ENCODE data around the gene NXPE2.
"Not testable (repeated sequence)": the region's sequence is repeated elsewhere in the genome, so short reads cannot be mapped to it uniquely, and the experiment has no call there.

NXPE2 gene

GRCh38 chr11:114678125-114679036 is at the start of gene NXPE2:
Gene NXPE2 (plus strand): TSS chr11:114678527. CDS start chr11:114678576, 49 bp downstream.
- H3K9me3 ChIP-seq (ENCODE audit: control insufficient read depth, insufficient read depth, low read depth, low read length): no peaks in the 10 kb centered on the region
- TF ChIP-seq ZNF175 (tag by site-specific recombination; IDR thresholded peaks at IDR 0.05): no peak
- no peak for TF ChIP-seq KLF10 (tag by site-specific recombination; IDR thresholded peaks at IDR 0.05)
- no peak for TF ChIP-seq ZNF248 (tag by site-specific recombination; IDR thresholded peaks at IDR 0.05)
- ChIA-PET POLR2A (no interaction called here), CTCF (interaction anchor here (0.6 kb wide), 1 partner anchor 59 kb away, joined by 3 read pairs; no protein-coding TSS in a partner anchor)
- no peaks in the 10 kb centered on the region for H3K36me3 ChIP-seq (ENCODE audit: control insufficient read depth in 2 of 2, insufficient read depth in 1 of 2, low read length in 2 of 2)
- H3K4me3 ChIP-seq (ENCODE audit: low read depth, low read length): no peak within 1 kb of the TSS
- H3K4me1 ChIP-seq (ENCODE audit: control insufficient read depth, insufficient read depth, low read length): no peaks in the 10 kb centered on the region
- H3K27ac ChIP-seq (ENCODE audit: extremely low read depth, low read depth, low read length): no peak within 1 kb of the TSS

DNA sequence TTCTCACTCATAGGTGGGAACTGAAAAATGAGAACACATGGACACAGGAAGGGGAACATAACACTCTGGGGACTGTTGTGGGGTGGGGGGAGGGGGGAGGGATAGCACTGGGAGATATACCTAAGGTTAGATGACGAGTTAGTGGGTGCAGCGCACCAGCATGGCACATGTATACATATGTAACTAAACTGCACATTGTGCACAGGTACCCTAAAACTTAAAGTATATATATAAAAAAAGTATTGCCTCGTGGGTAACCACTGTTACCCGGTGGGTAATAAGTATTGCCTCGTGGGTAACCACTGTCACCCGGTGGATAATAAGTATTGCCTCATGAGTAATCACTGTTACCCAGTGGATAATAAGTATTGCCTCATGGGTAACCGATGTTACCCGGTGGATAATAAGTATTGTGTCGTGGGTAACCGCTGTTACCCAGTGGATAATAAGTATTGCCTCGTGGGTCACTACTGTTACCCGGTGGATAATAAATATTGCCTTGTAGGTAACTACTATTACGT is 46.8 kb upstream of the NXPE2 start:
- H3K9me3 ChIP-seq (ENCODE audit: control insufficient read depth, insufficient read depth, low read depth, low read length); H3K4me1 ChIP-seq (ENCODE audit: control insufficient read depth, insufficient read depth, low read length); H3K27ac ChIP-seq (ENCODE audit: extremely low read depth, low read depth, low read length); H3K4me3 ChIP-seq (ENCODE audit: low read depth, low read length); H3K36me3 ChIP-seq (ENCODE audit: control insufficient read depth in 2 of 2, insufficient read depth in 1 of 2, low read length in 2 of 2); CTCF ChIA-PET; POLR2A ChIA-PET: not testable (repeated sequence)

DNA sequence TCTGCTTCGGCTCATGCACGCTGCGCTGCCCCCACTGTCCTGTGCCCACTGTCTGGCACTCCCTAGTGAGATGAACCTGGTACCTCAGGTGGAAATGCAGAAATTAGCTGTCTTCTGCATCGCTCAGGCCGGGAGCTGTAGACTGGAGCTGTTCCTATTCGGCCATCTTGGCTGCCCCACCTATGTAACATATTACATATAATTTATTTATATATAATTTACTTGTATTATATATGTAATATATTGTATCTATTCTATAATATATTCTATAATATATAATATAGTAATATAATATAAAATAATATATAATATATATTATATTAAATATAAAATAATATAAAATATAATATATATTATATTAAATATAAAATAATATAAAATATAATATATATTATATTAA is 38.9 kb upstream of the NXPE2 start:
- POLR2A ChIA-PET; H3K9me3 ChIP-seq (ENCODE audit: control insufficient read depth, insufficient read depth, low read depth, low read length); H3K36me3 ChIP-seq (ENCODE audit: control insufficient read depth in 2 of 2, insufficient read depth in 1 of 2, low read length in 2 of 2); H3K4me1 ChIP-seq (ENCODE audit: control insufficient read depth, insufficient read depth, low read length); H3K4me3 ChIP-seq (ENCODE audit: low read depth, low read length); H3K27ac ChIP-seq (ENCODE audit: extremely low read depth, low read depth, low read length): not testable (repeated sequence)
- CTCF ChIA-PET: interaction anchor here (0.6 kb wide), 1 partner anchor 1577 kb away, joined by 3 read pairs; no protein-coding TSS in a partner anchor

DNA sequence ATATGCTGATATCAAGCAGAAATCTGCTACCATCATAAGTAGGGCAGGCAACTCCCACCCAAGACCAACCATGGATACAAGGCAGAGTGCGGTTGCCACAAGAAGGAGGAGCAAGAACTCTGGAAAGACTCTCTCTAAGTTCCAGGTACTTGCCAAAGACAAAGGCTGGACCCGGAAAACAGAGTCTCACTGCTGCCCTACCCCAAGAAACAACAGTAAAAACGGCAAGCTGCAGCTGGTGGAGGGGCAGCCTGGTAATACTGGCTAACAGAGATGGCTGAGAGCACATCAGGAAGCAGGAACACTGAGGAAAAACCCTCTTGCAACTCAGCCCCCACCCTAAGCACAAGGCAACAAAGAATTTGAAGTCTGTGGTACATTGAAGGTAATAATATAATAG is 27.7 kb upstream of the NXPE2 start:
- Histone ChIP-seq H3K27ac (ENCODE audit: extremely low read depth, low read depth, low read length) (no peak overlapping the region), H3K4me1 (ENCODE audit: control insufficient read depth, insufficient read depth, low read length) (no peaks in the 10 kb centered on the region), H3K36me3 (ENCODE audit: control insufficient read depth in 2 of 2, insufficient read depth in 1 of 2, low read length in 2 of 2) (no peaks in the 10 kb centered on the region), H3K4me3 (ENCODE audit: low read depth, low read length) (no peak overlapping the region), H3K9me3 (ENCODE audit: control insufficient read depth, insufficient read depth, low read depth, low read length) (no peaks in the 10 kb centered on the region)
- CTCF ChIA-PET: interaction anchor here (0.6 kb wide), 1 partner anchor 260 kb away, joined by 4 read pairs; no protein-coding TSS in a partner anchor
- TF ChIP-seq KLF8 (tag by site-specific recombination; IDR thresholded peaks at IDR 0.05) (no peak), MEIS1 (CRISPR knock-in tag; IDR thresholded peaks at IDR 0.05; ENCODE audit: borderline replicate concordance) (no peak)
- POLR2A ChIA-PET: no interaction called here

DNA sequence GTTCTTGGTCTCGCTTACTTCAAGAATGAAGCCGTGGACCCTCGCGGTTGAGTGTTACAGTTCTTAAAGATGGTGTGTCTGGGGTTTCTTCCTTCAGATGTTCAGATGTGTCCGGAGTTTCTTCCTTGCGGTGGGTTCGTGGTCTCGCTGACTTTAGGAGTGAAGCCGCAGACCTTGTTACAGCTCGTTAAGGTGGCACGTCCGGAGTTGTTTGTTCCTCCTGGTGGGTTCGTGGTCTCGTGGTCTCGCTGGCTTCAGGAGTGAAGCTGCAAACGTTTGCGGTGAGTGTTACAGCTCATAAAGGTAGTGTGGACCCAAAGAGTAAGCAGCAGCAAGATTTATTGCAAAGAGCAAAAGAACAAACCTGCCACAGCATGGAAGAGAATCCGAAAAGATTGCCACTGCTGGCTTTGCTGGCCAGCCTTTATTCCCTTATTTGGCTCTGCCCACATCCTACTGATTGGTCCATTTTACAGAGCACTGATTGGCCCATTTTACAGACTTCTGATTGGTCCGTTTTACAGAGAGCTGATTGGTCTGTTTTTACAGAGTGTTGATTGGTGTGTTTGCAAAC is 27.1 kb upstream of the NXPE2 start:
- no peaks in the 10 kb centered on the region for H3K9me3 ChIP-seq (ENCODE audit: control insufficient read depth, insufficient read depth, low read depth, low read length)
- no peak overlapping the region for H3K4me3 ChIP-seq (ENCODE audit: low read depth, low read length)
- no peaks in the 10 kb centered on the region for H3K4me1 ChIP-seq (ENCODE audit: control insufficient read depth, insufficient read depth, low read length)
- ChIA-PET CTCF (interaction anchor here (0.7 kb wide), 1 partner anchor 305 kb away, joined by 3 read pairs; no protein-coding TSS in a partner anchor), POLR2A (no interaction called here)
- no peaks in the 10 kb centered on the region for H3K36me3 ChIP-seq (ENCODE audit: control insufficient read depth in 2 of 2, insufficient read depth in 1 of 2, low read length in 2 of 2)
- TF ChIP-seq ZNF292 (tag by site-specific recombination; IDR thresholded peaks at IDR 0.05; ENCODE audit: borderline replicate concordance, low read depth) (no peak), BCL11A (tag by site-specific recombination; IDR thresholded peaks at IDR 0.05; ENCODE audit: low read depth) (no peak)
- H3K27ac ChIP-seq (ENCODE audit: extremely low read depth, low read depth, low read length): no peak overlapping the region

DNA sequence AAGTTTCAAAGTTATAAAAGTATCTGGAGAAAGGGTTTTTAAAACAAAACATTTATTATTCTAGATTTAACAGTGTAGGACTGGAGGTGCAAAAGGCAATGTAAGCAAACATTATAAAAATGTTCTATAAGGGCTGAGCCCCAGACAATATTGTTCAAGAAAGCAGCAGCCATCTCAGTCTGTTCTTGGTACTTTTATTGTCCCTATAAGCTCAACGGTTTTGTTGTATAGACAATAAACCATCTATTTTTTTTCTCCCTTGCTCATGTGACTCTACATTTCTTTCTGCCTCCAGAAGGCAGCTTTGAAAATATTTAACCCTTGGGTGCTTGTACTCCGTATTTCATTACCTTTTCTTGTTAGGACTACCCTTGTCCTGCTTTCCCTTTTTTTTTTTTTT is 25.2 kb upstream of the NXPE2 start:
- ChIA-PET POLR2A (no interaction called here), CTCF (no interaction called here)
- Histone ChIP-seq H3K9me3 (ENCODE audit: control insufficient read depth, insufficient read depth, low read depth, low read length) (no peaks in the 10 kb centered on the region), H3K4me1 (ENCODE audit: control insufficient read depth, insufficient read depth, low read length) (no peaks in the 10 kb centered on the region), H3K4me3 (ENCODE audit: low read depth, low read length) (no peak overlapping the region), H3K27ac (ENCODE audit: extremely low read depth, low read depth, low read length) (no peak overlapping the region), H3K36me3 (ENCODE audit: control insufficient read depth in 2 of 2, insufficient read depth in 1 of 2, low read length in 2 of 2) (no peaks in the 10 kb centered on the region)
- TF ChIP-seq ZNF311 (tag by site-specific recombination; IDR thresholded peaks at IDR 0.05; ENCODE audit: borderline replicate concordance): no peak
- TF ChIP-seq ZNF324 (tag by site-specific recombination; IDR thresholded peaks at IDR 0.05): no peak
- TF ChIP-seq ZNF518A (tag by site-specific recombination; conservative IDR thresholded peaks at IDR 0.05; ENCODE audit: low read depth): no peak
- TF ChIP-seq ZNF169 (tag by site-specific recombination; IDR thresholded peaks at IDR 0.05): no peak
- TF ChIP-seq OSR2 (tag by site-specific recombination; IDR thresholded peaks at IDR 0.05): no peak
- TF ChIP-seq BCL6B (tag by site-specific recombination; IDR thresholded peaks at IDR 0.05): no peak

All from HEK293 (cell line).